Neural progenitor cell (in vitro differentiated cells): ENCODE measurements around the gene MAVS.

ENCODE experiments used
- EZH2 ChIP-seq: fragments of 200-600 bp; sonication (generic); IDR thresholded peaks from 2 replicates; pipeline ENCODE4 v1.6.1; 2017; ENCODE audit warnings: antibody characterized with exemption, mild to moderate bottlenecking, moderate library complexity
- TF ChIP-seq, protein P1 (sequence below): fragments of 200-600 bp; sonication (generic); IDR thresholded peaks from 2 replicates; pipeline ENCODE4 v1.5.1; 2017; ENCODE audit warnings: antibody characterized with exemption, mild to moderate bottlenecking

DNA sequence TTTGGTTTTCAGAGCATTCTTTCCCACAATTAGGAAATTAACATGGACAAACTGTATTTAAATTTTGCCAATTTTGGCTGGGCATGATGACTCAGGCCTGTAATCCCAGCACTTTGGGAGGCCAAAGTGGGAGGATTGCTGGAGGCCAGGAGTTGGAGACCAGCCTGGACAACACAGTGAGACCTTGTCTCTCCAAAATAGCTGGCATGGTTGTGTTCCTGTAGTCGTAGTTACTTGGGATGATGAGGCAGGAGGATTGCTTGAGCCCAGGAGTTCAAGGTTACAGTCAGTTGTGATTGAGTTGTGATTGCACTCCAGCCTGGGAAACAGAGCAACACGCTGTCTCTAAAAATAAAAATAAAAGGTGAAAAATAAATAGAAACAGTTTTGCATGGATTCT lies 57.6 kb downstream of the MAVS start:
- TF ChIP-seq, protein P1, sequence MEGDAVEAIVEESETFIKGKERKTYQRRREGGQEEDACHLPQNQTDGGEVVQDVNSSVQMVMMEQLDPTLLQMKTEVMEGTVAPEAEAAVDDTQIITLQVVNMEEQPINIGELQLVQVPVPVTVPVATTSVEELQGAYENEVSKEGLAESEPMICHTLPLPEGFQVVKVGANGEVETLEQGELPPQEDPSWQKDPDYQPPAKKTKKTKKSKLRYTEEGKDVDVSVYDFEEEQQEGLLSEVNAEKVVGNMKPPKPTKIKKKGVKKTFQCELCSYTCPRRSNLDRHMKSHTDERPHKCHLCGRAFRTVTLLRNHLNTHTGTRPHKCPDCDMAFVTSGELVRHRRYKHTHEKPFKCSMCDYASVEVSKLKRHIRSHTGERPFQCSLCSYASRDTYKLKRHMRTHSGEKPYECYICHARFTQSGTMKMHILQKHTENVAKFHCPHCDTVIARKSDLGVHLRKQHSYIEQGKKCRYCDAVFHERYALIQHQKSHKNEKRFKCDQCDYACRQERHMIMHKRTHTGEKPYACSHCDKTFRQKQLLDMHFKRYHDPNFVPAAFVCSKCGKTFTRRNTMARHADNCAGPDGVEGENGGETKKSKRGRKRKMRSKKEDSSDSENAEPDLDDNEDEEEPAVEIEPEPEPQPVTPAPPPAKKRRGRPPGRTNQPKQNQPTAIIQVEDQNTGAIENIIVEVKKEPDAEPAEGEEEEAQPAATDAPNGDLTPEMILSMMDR, result no peak
- no peak for TF ChIP-seq EZH2
